Eye (tissue), 1 donor: ENCODE data around the gene DNM2.
"Not testable (repeated sequence)": the region's sequence is repeated elsewhere in the genome, so short reads cannot be mapped to it uniquely, and the experiment has no call there.

Experiments used
- DNase-seq: peaks from one replicate; pipeline ENCODE4 v3.0.0-alpha.2; 2015

The DNM2 gene

DNA sequence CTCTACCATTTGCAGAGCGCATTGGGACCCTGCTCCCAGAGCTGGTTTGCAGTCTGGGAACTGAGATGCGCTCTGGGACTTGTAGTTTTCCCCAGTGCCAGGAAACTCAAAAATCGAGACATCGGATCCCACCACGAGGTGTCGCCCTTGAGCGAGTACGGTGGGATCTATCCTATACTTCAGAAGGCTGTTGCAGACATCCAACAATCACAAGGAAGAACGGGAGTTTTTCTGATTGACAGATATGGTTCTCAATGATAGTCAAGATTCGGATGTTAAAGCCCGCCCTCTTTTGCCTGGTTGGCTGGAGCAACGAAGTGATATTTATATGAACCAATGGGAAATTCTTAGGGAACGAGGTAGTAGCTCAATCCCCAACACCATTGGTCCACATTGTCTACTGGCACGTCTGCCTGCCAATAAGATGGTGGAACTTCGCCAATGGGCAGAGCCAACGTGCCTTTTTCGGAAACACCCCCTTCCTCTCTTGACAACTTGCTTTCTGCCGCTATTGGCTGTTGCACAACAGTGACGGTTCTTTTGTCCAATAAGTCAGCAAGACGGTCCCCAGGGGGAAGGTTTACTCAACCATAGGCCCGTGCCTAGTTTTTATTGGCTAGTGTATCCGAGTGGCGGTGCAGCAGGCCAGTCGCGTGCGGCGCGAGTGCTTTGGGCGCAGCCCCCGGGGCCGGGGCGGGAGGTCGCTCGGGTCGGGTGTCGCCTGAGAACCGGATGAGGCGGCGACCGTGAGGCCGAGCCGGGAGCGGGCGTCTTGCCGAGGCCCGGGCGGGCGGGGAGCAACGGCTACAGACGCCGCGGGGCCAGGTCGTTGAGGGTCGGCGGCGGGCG lies at the start of gene DNM2:
Gene DNM2 (plus strand): TSS at position 724 of the 849 bp plus-strand sequence. CDS start 164 bp downstream, outside the sequence.
- DNase-seq = peak; percentile 100

DNA sequence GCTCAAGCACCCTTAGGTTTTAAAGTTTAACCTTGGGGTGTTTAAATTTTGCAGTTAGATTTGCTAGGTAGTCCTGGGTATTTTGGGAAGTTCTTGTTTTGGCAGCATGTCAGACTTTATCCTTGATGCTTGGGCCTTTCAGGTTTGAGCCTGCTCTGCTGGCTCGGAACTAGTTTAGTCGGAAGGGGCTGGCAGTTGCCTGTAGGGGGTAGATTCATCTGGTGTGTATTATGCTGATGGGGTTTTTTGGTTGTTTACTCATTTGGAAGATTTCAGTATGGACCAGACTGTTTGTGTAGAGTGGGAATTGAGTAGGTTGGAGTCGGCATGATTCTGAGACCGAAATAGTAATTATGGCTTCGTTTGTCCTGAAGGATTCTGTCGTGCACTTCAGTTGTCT lies 48.6 kb upstream of the DNM2 start:
- no peak for DNase-seq

DNA sequence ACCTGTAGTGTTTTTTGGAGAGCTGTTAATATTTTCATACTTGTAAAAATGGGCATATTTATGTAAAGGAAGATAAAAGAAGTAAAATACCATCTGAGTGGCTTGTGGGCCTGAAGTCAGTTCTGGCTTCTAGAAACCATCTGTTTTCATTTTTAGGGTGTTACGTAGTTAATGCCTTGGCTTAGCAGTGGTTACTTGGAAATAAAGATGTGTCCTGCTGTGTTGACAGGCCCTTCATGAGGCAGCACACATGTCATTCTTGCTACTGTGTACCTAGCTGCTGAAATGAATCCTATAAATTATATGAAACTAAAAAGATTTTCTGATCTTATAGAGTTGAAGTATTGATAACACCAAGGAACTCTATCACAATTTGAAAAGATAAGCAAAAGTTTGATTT lies 47.7 kb upstream of the DNM2 start:
- no peak for DNase-seq

DNA sequence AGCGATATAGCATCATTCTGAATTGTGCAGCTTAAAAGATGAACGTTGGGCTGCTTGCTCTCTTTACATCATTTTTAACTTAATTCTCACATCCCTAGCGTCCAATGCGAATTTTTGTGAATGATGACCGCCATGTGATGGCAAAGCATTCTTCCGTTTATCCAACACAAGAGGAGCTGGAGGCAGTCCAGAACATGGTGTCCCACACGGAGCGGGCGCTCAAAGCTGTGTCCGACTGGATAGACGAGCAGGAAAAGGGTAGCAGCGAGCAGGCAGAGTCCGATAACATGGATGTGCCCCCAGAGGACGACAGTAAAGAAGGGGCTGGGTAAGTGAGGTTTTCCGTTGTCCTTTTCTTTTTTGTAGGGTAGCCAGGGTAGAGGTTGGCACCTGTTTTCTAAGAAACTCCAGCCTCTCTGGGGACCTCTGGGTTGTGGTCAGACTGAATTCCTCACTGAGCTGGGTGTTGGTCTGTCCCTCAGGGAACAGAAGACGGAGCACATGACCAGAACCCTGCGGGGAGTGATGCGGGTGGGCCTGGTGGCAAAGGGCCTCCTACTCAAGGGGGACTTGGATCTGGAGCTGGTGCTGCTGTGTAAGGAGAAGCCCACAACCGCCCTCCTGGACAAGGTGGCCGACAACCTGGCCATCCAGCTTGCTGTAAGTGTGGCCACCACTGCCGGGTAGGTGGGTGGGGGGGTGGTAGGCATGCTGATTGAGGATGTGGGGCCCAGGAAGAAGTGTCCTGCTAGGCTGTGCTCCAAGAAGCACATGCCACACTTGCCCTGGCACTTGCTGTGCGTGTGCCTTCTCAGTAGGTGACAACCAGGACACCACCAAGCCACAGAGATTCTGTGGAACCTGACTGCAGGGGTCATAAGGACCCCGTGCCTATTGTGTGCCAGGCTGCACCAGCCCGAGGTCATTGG lies 46.7 kb upstream of the DNM2 start:
- no peak for DNase-seq

GRCh38 chr19:10671922-10672321 lies 46.0 kb upstream of the DNM2 start:
- DNase-seq = not testable (repeated sequence)

- DNase-seq = not testable (repeated sequence)
These were observed 42.7 kb upstream of the DNM2 start for GRCh38 chr19:10675214-10675613.

DNA sequence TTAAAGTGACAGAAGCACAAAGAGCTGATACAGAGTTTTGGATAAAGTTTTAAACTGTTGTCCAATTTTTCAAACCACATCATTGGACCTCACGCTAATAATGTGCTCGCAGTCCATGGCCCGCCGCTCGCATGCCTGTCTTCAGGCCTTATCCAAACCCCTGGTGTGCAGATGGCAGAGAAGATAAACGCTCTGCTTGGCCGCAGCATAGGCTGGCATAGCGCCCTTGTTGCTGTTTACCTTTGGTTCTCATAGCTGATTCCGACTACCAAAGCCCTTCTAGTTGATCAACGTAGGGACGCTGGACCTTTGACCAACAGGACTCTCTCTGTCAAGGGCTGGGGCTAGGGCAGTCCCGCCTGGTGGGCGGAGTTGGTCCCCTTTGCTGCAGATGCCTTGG lies 40.1 kb upstream of the DNM2 start:
- no peak for DNase-seq

GRCh38 chr19:10678813-10679212 lies 39.1 kb upstream of the DNM2 start:
- DNase-seq = no peak

DNA sequence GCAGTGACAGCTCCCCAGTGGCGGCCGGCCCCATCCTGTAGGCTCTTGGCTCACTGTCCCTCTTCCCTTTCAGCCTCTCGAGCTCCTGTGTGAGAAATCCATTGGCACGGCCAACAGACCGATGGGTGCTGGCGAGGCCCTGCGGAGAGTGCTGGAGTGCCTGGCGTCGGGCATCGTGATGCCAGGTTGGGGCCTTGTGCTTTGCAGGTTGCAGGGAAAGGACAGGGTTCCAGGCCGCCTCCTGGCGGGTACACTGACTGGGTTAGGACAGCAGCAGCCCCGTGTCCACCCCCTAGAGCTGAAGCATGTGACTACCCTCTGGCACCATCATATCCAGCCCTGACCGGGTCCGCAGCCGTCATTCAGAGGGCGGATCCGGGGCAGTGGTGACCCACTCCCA lies 38.1 kb upstream of the DNM2 start:
- DNase-seq = no peak

DNA sequence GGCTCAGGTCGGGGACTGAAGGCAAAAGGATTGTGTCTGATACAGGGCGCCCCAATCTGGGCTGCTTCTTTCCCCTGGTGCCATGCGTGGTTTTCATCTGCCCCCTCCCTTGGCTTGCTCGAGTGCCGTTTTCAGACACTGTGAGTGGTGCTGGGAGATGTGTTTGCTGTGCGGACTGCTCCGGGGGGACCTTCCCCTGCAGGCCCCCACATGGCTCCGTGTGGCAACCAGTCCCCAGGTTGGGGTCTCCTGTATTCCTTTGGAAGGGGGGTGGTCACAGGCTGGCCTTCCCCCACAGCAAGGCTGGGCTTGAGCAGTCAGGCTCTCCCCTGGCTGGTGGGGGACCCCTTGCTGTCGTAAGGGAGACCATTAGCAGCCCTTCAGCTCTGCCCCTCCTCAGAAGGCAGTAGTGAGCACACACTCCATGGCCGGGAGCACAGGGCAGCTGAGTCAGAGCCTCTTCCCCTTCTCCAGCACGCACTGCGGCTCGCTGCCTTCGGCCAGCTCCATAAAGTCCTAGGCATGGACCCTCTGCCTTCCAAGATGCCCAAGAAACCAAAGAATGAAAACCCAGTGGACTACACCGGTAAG lies 37.2 kb upstream of the DNM2 start:
- DNase-seq = no peak

- DNase-seq = no peak
These were observed 36.2 kb upstream of the DNM2 start for GRCh38 chr19:10681658-10682057.

DNA sequence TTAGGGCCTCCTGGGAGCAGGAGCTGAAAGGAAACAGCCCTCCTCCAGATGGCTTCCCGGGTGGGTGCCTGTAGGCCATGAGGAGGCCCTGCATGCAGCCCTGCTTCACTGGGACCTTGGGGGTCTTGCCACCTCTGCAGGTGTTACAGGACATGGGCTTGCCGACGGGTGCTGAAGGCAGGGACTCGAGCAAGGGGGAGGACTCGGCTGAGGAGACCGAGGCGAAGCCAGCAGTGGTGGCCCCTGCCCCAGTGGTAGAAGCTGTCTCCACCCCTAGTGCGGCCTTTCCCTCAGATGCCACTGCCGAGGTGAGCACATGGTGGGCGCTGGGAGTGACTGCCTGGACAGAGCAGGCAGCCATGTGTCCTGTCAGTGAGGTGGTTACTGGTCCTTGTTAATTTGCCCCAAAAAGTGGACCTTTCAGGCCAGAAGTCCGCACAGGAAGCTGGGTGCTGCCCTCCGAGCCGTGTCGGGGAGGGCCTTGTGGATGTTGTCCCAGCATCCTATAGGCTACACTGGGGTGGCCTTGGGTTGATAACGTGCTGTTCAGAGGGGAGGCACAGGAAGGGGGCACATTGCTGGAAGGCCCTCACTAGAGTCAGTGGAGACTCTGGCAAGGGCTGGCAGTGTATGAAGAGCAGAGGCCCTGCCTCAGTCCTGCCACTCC lies 35.3 kb upstream of the DNM2 start:
- DNase-seq = no peak

- DNase-seq = no peak
These were observed 34.8 kb upstream of the DNM2 start for GRCh38 chr19:10683064-10683426.

- DNase-seq = no peak
These were observed 34.3 kb upstream of the DNM2 start for GRCh38 chr19:10683582-10683981.

GRCh38 chr19:10685210-10685609 lies 32.7 kb upstream of the DNM2 start:
- no peak for DNase-seq

DNA sequence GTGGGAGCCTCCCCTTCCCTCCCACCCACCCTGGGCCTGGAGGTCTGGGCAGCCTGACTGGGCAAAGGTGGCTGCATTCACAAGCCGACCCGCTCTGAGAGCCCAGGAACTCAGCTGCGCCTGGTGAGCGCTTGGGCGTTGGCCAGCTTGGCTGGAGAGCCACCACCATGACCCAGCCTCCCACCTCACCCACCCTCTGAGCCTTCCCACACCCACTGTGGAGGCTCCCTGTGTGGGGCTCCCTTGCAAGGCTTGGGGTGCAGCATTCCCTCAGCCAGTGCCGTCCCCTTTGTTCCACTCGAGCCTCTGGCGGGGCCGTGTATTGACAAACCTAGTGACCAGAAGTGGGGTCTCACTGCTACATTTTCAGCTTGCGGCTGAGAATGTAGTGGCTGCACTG lies 31.7 kb upstream of the DNM2 start:
- DNase-seq = no peak

DNA sequence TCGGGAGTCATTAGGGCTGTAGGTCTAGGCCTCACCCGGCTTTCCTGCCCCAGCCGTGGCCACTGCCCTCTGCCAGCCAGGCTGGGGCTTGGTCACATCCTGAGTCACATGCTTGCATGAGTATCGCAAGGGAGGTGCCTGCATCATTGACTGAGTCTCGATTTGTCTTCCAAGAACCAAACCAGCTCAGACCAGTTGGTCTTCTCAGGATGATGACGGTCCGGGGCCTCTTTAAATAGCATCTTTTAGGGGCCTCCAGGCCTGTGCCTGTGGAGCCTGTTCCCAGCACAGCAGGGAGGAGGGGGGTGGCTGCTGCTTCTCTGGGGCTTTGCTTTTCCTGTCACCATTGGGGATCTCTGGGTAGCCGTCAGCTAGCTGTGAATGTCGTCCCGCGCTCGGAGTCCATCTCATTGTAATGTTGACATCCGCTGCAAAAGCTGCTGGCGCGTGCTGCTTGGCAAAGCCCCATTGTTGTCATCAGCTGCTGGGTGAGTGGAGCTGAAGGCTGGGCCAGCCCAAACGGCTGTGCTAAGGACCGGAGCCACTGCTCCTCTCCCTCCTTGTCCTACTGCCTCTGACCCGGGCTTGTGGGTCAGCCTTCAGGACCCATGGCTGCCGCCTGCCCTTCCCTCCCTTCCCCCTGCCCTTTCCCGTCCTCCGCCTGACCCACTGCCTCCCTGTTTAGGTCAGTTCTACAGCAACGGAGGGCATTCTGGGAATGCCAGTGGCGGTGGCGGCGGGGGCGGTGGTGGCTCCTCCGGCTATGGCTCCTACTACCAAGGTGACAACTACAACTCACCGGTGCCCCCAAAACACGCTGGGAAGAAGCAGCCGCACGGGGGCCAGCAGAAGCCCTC lies 31.0 kb upstream of the DNM2 start:
- no peak for DNase-seq

- no peak for DNase-seq
These were observed 30.2 kb upstream of the DNM2 start for GRCh38 chr19:10687518-10688288.

DNA sequence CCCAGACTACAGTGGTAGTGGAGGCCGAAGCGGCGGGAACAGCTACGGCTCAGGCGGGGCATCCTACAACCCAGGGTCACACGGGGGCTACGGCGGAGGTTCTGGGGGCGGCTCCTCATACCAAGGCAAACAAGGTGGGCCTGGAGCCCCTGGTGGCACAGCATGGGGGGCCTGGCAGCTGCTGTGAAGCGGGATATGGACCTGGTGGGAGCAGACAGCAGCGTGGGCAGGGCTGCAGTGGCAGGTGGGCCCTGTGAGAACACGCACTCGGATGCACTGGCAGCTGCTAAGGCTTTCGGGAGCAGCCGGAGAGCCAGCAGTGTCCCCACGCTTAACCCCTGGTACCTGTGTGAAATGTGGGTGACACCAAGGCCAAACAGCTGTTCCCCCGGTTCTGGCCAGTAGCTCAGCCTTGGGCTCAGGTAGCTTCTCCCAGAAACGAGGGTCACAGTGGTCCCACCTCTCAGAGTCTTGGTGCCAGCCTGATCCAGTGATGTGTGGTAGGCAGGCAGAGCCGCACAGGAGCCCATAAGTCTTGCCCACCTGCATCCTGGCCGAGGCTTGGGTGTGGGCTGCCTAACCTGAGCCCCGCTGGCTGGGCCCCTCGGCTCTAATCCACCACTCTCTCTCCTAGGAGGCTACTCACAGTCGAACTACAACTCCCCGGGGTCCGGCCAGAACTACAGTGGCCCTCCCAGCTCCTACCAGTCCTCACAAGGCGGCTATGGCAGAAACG lies 29.2 kb upstream of the DNM2 start:
- DNase-seq = no peak

DNA sequence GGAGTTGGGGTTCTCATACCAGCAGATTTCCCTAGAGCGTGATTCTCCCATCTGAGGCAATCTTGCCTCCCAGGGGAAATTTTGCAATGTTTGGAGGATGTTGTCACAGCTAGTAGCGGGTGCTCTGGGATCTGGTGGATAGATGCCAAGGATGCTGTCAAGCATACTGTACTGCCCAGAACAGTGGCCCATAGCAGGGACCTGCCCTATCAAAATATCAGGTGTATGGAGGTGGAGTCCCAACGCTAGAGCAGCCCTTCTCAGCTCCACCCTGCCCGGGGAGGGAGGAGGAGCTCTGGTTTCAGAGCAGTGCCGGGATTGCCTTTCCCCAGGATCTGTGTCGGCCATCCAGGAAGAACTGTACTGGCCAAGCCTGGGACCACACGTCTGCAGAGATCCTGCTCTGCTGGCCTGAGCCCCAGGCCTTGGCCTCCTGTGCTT lies 27.5 kb upstream of the DNM2 start:
- DNase-seq = no peak
